ENCODE data around the gene DPP6.

The DPP6 gene

GRCh38 chr7:154871507-154871906 lies 819.3 kb downstream of the DPP6 start:
- Histone ChIP-seq H3K36me3 (no peaks in the 10 kb centered on the region), H3K27me3 (no peaks in the 10 kb centered on the region)
- peak; percentile 56 for DNase-seq

GRCh38 chr7:154871928-154872750 lies 819.9 kb downstream of the DPP6 start:
- TF ChIP-seq CTCF (IDR thresholded peaks at IDR 0.05; ENCODE audit: low read depth, low read length), result no peak
- Histone ChIP-seq H3K27me3 (no peaks in the 10 kb centered on the region), H3K9me3 (no peaks in the 10 kb centered on the region), H3K36me3 (no peaks in the 10 kb centered on the region), H3K4me3 (ENCODE audit: low read depth, low read length) (no peak overlapping the region), H3K4me1 (peaks cover 13% of the 10 kb centered on the region)
- DNase-seq, result no peak

More at GRCh38 chr7:154871507-154871906, 819.3 kb downstream of the DPP6 start:
- TF ChIP-seq CTCF (IDR thresholded peaks at IDR 0.05; ENCODE audit: low read depth, low read length), result no peak
- Histone ChIP-seq H3K4me3 (ENCODE audit: low read depth, low read length) (no peak overlapping the region), H3K4me1 (peaks cover 13% of the 10 kb centered on the region), H3K9me3 (no peaks in the 10 kb centered on the region)

GRCh38 chr7:154872811-154873499 lies 820.8 kb downstream of the DPP6 start:
- Histone ChIP-seq H3K4me1 (peaks cover 13% of the 10 kb centered on the region), H3K9me3 (no peaks in the 10 kb centered on the region), H3K4me3 (ENCODE audit: low read depth, low read length) (no peak overlapping the region), H3K36me3 (no peaks in the 10 kb centered on the region), H3K27me3 (no peaks in the 10 kb centered on the region)
- DNase-seq, result no peak
- TF ChIP-seq CTCF (IDR thresholded peaks at IDR 0.05; ENCODE audit: low read depth, low read length), result no peak

- no peak for TF ChIP-seq CTCF (IDR thresholded peaks at IDR 0.05; ENCODE audit: low read depth, low read length)
- H3K9me3 ChIP-seq, result no peaks in the 10 kb centered on the region
- no peaks in the 10 kb centered on the region for H3K27me3 ChIP-seq
- no peak overlapping the region for H3K4me3 ChIP-seq (ENCODE audit: low read depth, low read length)
- DNase-seq, result no peak
- H3K36me3 ChIP-seq, result no peaks in the 10 kb centered on the region
- peaks cover 13% of the 10 kb centered on the region for H3K4me1 ChIP-seq
Measured at GRCh38 chr7:154873500-154874121, 821.4 kb downstream of the DPP6 start.

- Histone ChIP-seq H3K4me1 (peaks cover 13% of the 10 kb centered on the region), H3K9me3 (no peaks in the 10 kb centered on the region), H3K4me3 (ENCODE audit: low read depth, low read length) (no peak overlapping the region), H3K36me3 (no peaks in the 10 kb centered on the region), H3K27me3 (no peaks in the 10 kb centered on the region)
- no peak for DNase-seq
- no peak for TF ChIP-seq CTCF (IDR thresholded peaks at IDR 0.05; ENCODE audit: low read depth, low read length)
Measured at GRCh38 chr7:154874409-154875113, 822.4 kb downstream of the DPP6 start.

Data from BE2C (cell line).